Stomach (tissue), 9 donors: Measurements from ENCODE around the gene OR2AT4. TPM values are rescaled to one million over a fixed set of nuclear protein-coding genes. Genes with fewer than 3 reads are reported as not detected.

Source experiments
- DNase-seq, 2 donors: peaks; one replicate each; pipeline versions ENCODE4 v3.0.0 to v3.0.0-alpha.2; 2013 to 2019
- H3K27ac ChIP-seq, 5 donors: fragments of 200-600 bp in 4 of 5; sonication (generic) in 4 of 5; one replicate each; pipeline ENCODE4 v1.5.1; 2013 to 2019; ENCODE audit warnings: mild to moderate bottlenecking in 1 of 5, moderate library complexity in 1 of 5
- H3K27me3 ChIP-seq, 3 donors: fragments of 200-600 bp; sonication (generic); one replicate each; pipeline ENCODE4 v1.5.1; 2017 to 2019; ENCODE audit warnings: mixed run types in 1 of 3
- H3K36me3 ChIP-seq, 4 donors: fragments of 200-600 bp; sonication (generic); 1 replicate in 3 of 4; 2 replicates in 1 of 4; pipeline ENCODE4 v1.5.1; 2016 to 2019
- H3K4me1 ChIP-seq, 4 donors: fragments of 200-600 bp; sonication (generic); one replicate each; pipeline ENCODE4 v1.5.1; 2016 to 2019
- H3K4me3 ChIP-seq, 4 donors: fragments of 200-600 bp; sonication (generic) in 3 of 4; one replicate each; pipeline ENCODE4 v1.5.1; 2016 to 2019; ENCODE audit warnings: mild to moderate bottlenecking in 1 of 4
- H3K9me3 ChIP-seq, 4 donors: fragments of 200-600 bp; sonication (generic); one replicate each; pipeline ENCODE4 v1.5.1; 2016 to 2019
- EP300 ChIP-seq: sonication (generic); formaldehyde crosslinking; IDR thresholded peaks from one replicate; pipeline ENCODE4 v1.6.1; 2017; ENCODE audit warnings: antibody characterized with exemption
- POLR2A ChIP-seq, 4 donors: fragments of 450-650 bp; IDR thresholded peaks; one replicate each; pipeline ENCODE4 v1.6.1; 2016; ENCODE audit warnings: antibody characterized with exemption in 4 of 4, control low read depth in 2 of 4, mild to moderate bottlenecking in 1 of 4, moderate library complexity in 1 of 4
- POLR2AphosphoS5 ChIP-seq, 3 donors: sonication (generic); formaldehyde crosslinking; IDR thresholded peaks; one replicate each; pipeline ENCODE4 v1.6.1; 2016; ENCODE audit warnings: antibody characterized with exemption in 3 of 3
- WGBS, 5 donors: extraction: QIAGEN DNeasy Blood & Tissue Kit in 3 of 5; methylation state at CpG; one replicate each; pipeline versions ENCODE4 v1.1.5 to v1.1.7; 2013 to 2018; 5-methylcytosine and 5-hydroxymethylcytosine counted together
- intact Hi-C: fragments of 100-400 bp; cut with DNase I; formaldehyde crosslinking; loops from one replicate; pipeline ENCODE4 v1.15.1; 2023; ENCODE audit warnings: low total_unique reads
- polyA plus RNA-seq, 3 donors: library from polyadenylated mRNA; stranded (reverse); fragments of 200-250 nt; gene quantifications; one replicate each; pipeline ENCODE4 v1.2.3, GENCODE V29; 2013
- total RNA-seq, 5 donors: library from RNA; depleted of rRNA; stranded (reverse); fragments of >200 nt; gene quantifications; one replicate each; pipeline versions ENCODE4 v1.1.0 to v1.2.3, GENCODE V29; 2014 to 2016
- TF ChIP-seq, protein P1 (sequence below), 7 experiments: fragments of 450-650 bp in 4 of 7; fragments of 200-600 bp in 3 of 7; sonication (generic) in 3 of 7; IDR thresholded peaks; one replicate each; pipeline ENCODE4 v1.5.1; 2016 to 2019; ENCODE audit warnings: antibody characterized with exemption in 7 of 7, control low read depth in 2 of 7, mild to moderate bottlenecking in 1 of 7
- donor health status: healthy with polysubstance abuse.
- donor health status: Bipolar disorder and iron deficiency.
- donor health status: healthy.

The OR2AT4 gene
- total and polyA plus RNA-seq, 8 donors: not detected

DNA sequence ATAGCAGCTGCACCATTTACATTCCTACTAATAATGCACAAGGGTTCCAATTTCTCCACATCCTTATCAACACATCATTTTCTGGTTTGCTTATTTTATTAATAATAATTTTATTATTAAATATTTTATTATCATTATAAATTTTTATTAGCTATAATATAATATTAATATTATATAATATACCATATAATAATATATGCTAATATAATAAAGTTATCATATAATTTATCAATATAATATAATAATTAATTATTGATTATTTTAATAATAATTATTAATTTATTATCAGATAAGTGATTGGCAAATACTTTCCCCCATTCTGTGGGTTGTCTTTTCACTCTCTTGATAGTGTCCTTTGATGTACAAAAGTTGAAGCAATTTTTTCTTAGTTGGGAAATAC is 27.7 kb downstream of the OR2AT4 start:
- H3K27ac ChIP-seq: no peak overlapping the region
- no peak overlapping the region for H3K4me3 ChIP-seq
- H3K9me3 ChIP-seq: no peaks in the 10 kb centered on the region
- intact Hi-C loops: no loop called here
- peaks cover 0 to 23% (median 0%) of the 10 kb centered on the region in 3 donors for H3K27me3 ChIP-seq
- no peak for TF ChIP-seq EP300
- no peak for TF ChIP-seq POLR2A (IDR thresholded peaks at IDR 0.05)
- no peak for TF ChIP-seq POLR2AphosphoS5 (IDR thresholded peaks at IDR 0.05)
- TF ChIP-seq, protein P1, sequence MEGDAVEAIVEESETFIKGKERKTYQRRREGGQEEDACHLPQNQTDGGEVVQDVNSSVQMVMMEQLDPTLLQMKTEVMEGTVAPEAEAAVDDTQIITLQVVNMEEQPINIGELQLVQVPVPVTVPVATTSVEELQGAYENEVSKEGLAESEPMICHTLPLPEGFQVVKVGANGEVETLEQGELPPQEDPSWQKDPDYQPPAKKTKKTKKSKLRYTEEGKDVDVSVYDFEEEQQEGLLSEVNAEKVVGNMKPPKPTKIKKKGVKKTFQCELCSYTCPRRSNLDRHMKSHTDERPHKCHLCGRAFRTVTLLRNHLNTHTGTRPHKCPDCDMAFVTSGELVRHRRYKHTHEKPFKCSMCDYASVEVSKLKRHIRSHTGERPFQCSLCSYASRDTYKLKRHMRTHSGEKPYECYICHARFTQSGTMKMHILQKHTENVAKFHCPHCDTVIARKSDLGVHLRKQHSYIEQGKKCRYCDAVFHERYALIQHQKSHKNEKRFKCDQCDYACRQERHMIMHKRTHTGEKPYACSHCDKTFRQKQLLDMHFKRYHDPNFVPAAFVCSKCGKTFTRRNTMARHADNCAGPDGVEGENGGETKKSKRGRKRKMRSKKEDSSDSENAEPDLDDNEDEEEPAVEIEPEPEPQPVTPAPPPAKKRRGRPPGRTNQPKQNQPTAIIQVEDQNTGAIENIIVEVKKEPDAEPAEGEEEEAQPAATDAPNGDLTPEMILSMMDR (IDR thresholded peaks at IDR 0.05): no peak
- DNase-seq: no peak
- no peaks in the 10 kb centered on the region for H3K4me1 ChIP-seq
- H3K36me3 ChIP-seq: no peaks in the 10 kb centered on the region

DNA sequence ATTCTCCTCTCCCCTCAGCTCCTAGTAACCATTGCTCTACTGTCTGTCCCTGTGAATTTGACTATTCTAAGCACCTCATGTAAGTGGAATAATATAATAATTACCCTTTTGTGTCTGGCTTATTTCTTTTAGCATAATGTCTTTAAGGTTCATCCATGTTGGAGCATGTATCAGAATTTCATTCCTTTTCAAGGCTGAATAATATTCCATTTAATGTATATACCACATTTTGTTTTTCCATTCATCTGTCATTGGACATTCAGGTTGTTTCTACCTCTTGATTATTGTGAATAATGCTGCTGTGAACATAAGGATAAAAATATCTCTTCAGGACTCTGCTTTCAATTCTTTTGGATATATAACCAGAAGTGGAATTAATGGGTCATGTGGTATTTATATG is 28.1 kb downstream of the OR2AT4 start:
- H3K9me3 ChIP-seq: no peaks in the 10 kb centered on the region
- H3K27me3 ChIP-seq: peaks cover 0 to 19% (median 0%) of the 10 kb centered on the region in 3 donors
- intact Hi-C loops: no loop called here
- no peaks in the 10 kb centered on the region for H3K4me1 ChIP-seq
- no peaks in the 10 kb centered on the region for H3K36me3 ChIP-seq
- H3K27ac ChIP-seq: no peak overlapping the region
- no peak for DNase-seq
- TF ChIP-seq EP300 (no peak), POLR2AphosphoS5 (IDR thresholded peaks at IDR 0.05) (no peak), POLR2A (IDR thresholded peaks at IDR 0.05) (no peak)
- TF ChIP-seq, protein P1 (IDR thresholded peaks at IDR 0.05): no peak
- H3K4me3 ChIP-seq: no peak overlapping the region

GRCh38 chr11:75066061-75066460 is 30.6 kb downstream of the OR2AT4 start:
- no peak for DNase-seq
- no peaks in the 10 kb centered on the region for H3K36me3 ChIP-seq
- H3K27ac ChIP-seq: no peak overlapping the region
- peaks cover 0 to 8% (median 0%) of the 10 kb centered on the region in 3 donors for H3K27me3 ChIP-seq
- 69 to 77% (median 74%) methylated on average over 7 of the region's 7 CpGs for WGBS, 5 donors
- no peaks in the 10 kb centered on the region for H3K9me3 ChIP-seq
- TF ChIP-seq, protein P1 (IDR thresholded peaks at IDR 0.05): no peak
- TF ChIP-seq EP300 (no peak), POLR2A (IDR thresholded peaks at IDR 0.05) (no peak), POLR2AphosphoS5 (IDR thresholded peaks at IDR 0.05) (no peak)
- intact Hi-C loops: no loop called here
- no peak overlapping the region for H3K4me3 ChIP-seq
- H3K4me1 ChIP-seq: no peaks in the 10 kb centered on the region

- no peaks in the 10 kb centered on the region for H3K27me3 ChIP-seq
- H3K4me3 ChIP-seq: no peak overlapping the region
- no peak for DNase-seq
- no peaks in the 10 kb centered on the region for H3K36me3 ChIP-seq
- TF ChIP-seq POLR2AphosphoS5 (IDR thresholded peaks at IDR 0.05) (no peak), POLR2A (IDR thresholded peaks at IDR 0.05) (no peak), EP300 (no peak)
- TF ChIP-seq, protein P1 (IDR thresholded peaks at IDR 0.05): no peak
- no peaks in the 10 kb centered on the region for H3K9me3 ChIP-seq
- intact Hi-C loops: no loop called here
- no peaks in the 10 kb centered on the region for H3K4me1 ChIP-seq
- 39 to 53% (median 46%) methylated on average over 3 of the region's 3 CpGs for WGBS, 5 donors
- H3K27ac ChIP-seq: no peak overlapping the region
Observed at GRCh38 chr11:75063741-75064314, 32.8 kb downstream of the OR2AT4 start.
